GM19438 (cell line): ENCODE results near the gene KCP.

Source experiments
- ATAC-seq: cut with Tn5 transposase; IDR thresholded peaks from one replicate; pipeline ENCODE4 v1.9.1; 2021; ENCODE audit warnings: low read depth; ENCODE audit not compliant: unreplicated experiment

Gene KCP

GRCh38 chr7:128876586-128876977 lies 33.9 kb downstream of the KCP start:
- ATAC-seq, result no peak

- ATAC-seq, result no peak
These were observed 34.4 kb downstream of the KCP start for GRCh38 chr7:128876127-128876526.

GRCh38 chr7:128875523-128875948 lies 35.0 kb downstream of the KCP start:
- ATAC-seq, result no peak

- ATAC-seq, result no peak
These were observed 36.1 kb downstream of the KCP start for GRCh38 chr7:128874140-128875031.

GRCh38 chr7:128873234-128873633 lies 37.3 kb downstream of the KCP start:
- ATAC-seq, result no peak

GRCh38 chr7:128872394-128872824 lies 38.1 kb downstream of the KCP start:
- no peak for ATAC-seq

GRCh38 chr7:128871050-128871449 lies 39.5 kb downstream of the KCP start:
- no peak for ATAC-seq

GRCh38 chr7:128869944-128870285 lies 40.6 kb downstream of the KCP start:
- no peak for ATAC-seq

- peak; percentile 71 for ATAC-seq
These were observed 41.2 kb downstream of the KCP start for GRCh38 chr7:128869138-128869943.

- no peak for ATAC-seq
These were observed 41.8 kb downstream of the KCP start for GRCh38 chr7:128868624-128869137.

GRCh38 chr7:128867842-128868623 lies 42.5 kb downstream of the KCP start:
- ATAC-seq, result no peak

GRCh38 chr7:128867241-128867640 lies 43.3 kb downstream of the KCP start:
- ATAC-seq, result no peak

GRCh38 chr7:128865996-128866877 lies 44.3 kb downstream of the KCP start:
- no peak for ATAC-seq

GRCh38 chr7:128865303-128865702 lies 45.2 kb downstream of the KCP start:
- no peak for ATAC-seq

GRCh38 chr7:128863433-128863989 lies 47.0 kb downstream of the KCP start:
- peak; percentile 38 for ATAC-seq

GRCh38 chr7:128862571-128863432 lies 47.7 kb downstream of the KCP start, which contains the start of gene ATP6V1F:
Gene ATP6V1F (plus strand): TSS chr7:128862856. CDS start chr7:128862905, 49 bp downstream.
- ATAC-seq, result peak; percentile 81

GRCh38 chr7:128861957-128862570 lies 48.4 kb downstream of the KCP start:
- no peak for ATAC-seq
